ENCODE results near the gene HERC2. TPM values are rescaled to one million over a fixed set of nuclear protein-coding genes. Genes with fewer than 3 reads are reported as not detected.

HERC2 gene
- total and polyA plus RNA-seq, 2 of the 8 experiments (the other 6 are each of a cell fraction or from before 2014, with no cell fraction given): 83.0 to 88.7 TPM

DNA sequence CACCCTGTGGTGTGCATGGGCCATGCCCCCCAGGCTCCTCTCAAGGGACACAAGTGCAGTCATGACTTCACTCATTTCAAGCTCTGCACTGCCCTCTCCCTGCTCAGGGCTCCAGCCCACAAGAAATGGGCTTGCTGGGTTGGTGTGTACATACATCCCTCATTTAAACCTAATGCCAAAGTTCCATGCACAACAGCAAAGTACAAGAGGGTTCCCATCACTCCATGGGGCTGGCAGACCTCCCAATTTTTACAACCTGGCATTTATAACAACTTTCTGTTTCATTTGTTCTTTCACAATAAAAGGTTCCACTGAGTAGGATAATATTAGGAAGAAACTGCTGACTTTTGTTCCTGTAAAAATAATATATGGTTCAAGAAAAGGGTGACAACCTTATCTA lies 54.3 kb downstream of the HERC2 start (continued):
- TF ChIP-seq RNF2 (IDR thresholded peaks at IDR 0.05; ENCODE audit: borderline replicate concordance, low read depth, low read length, missing control alignments, poor library complexity, severe bottlenecking) (no peak), SIN3A (conservative IDR thresholded peaks at IDR 0.05 in 1 of 2, IDR thresholded peaks at IDR 0.05 in 1 of 2; ENCODE audit: low read depth in 1 of 2, low read length in 2 of 2) (no peak), BCL11A (IDR thresholded peaks at IDR 0.05; ENCODE audit: low read depth in 2 of 2, low read length in 2 of 2) (no peak), RXRA (IDR thresholded peaks at IDR 0.05; ENCODE audit: insufficient read depth, low read depth, low read length) (no peak)
- TF ChIP-seq, protein P1, sequence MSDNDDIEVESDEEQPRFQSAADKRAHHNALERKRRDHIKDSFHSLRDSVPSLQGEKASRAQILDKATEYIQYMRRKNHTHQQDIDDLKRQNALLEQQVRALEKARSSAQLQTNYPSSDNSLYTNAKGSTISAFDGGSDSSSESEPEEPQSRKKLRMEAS (IDR thresholded peaks at IDR 0.05): no peak
- TF ChIP-seq, protein P2, sequence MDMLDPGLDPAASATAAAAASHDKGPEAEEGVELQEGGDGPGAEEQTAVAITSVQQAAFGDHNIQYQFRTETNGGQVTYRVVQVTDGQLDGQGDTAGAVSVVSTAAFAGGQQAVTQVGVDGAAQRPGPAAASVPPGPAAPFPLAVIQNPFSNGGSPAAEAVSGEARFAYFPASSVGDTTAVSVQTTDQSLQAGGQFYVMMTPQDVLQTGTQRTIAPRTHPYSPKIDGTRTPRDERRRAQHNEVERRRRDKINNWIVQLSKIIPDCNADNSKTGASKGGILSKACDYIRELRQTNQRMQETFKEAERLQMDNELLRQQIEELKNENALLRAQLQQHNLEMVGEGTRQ (IDR thresholded peaks at IDR 0.05; ENCODE audit: low read length): no peak
